ENCODE measurements around the gene WWOX.

The WWOX gene

GRCh38 chr16:79073566-79073965 is 974.1 kb downstream of the WWOX start:
- no peak for DNase-seq (ENCODE audit: low read depth)
- no peaks in the 10 kb centered on the region for H3K9me3 ChIP-seq (ENCODE audit: control insufficient read depth, low read length)
- H3K27me3 ChIP-seq (replicated peaks; ENCODE audit: control insufficient read depth, insufficient read depth, low read length), result no peaks in the 10 kb centered on the region

DNA sequence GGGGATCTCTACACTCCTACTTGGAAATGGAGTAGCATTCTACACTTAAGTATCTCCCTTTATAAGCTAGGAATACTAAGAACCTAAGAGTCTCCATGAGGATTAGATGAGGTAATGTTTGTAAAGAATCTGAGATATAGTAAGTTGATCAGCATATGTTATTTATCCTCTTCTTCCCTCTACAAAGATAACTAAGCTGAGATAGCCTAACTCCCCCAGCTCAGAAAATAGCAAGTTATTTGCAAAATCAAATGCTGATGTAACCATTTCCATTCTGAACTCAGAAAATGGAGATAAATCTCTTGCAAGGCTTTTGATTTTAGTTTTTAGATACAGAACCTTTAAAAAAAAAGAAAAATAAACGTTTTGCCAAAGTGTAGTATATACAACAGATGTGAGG is 975.1 kb downstream of the WWOX start:
- Histone ChIP-seq H3K4me1 (ENCODE audit: control insufficient read depth, insufficient read depth, low read length) (peaks cover 23% of the 10 kb centered on the region), H3K9ac (ENCODE audit: low read length) (no peak overlapping the region), H3K4me3 (ENCODE audit: low read length) (no peak overlapping the region), H3K36me3 (ENCODE audit: control insufficient read depth, insufficient read depth, low read length, severe bottlenecking) (no peaks in the 10 kb centered on the region), H3K9me3 (ENCODE audit: control insufficient read depth, low read length) (no peaks in the 10 kb centered on the region), H3K27me3 (replicated peaks; ENCODE audit: control insufficient read depth, insufficient read depth, low read length) (no peaks in the 10 kb centered on the region)
- DNase-seq (ENCODE audit: low read depth), result no peak

More at GRCh38 chr16:79073566-79073965, 974.1 kb downstream of the WWOX start:
- Histone ChIP-seq H3K4me3 (ENCODE audit: low read length) (no peak overlapping the region), H3K36me3 (ENCODE audit: control insufficient read depth, insufficient read depth, low read length, severe bottlenecking) (no peaks in the 10 kb centered on the region), H3K4me1 (ENCODE audit: control insufficient read depth, insufficient read depth, low read length) (peaks cover 26% of the 10 kb centered on the region), H3K9ac (ENCODE audit: low read length) (no peak overlapping the region)

DNA sequence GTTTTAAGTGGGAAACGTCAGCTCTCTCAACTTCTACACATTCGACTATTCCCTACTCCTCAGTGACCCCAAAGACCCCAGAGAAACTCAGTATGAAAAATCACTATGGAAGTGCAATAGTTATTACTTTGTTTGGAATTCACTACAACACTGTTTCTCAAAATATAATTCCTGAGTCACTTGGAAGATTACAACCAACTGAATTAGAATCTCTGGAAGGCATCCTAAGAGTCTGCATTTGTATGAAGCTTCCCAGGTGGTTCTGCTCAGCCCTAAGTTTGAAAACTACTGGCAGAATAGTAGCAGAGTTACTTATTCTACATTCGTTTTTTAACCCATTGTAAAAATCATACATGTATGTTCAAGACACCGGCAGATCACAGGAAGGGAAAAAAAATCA is 975.5 kb downstream of the WWOX start:
- DNase-seq (ENCODE audit: low read depth), result no peak
- H3K9me3 ChIP-seq (ENCODE audit: control insufficient read depth, low read length), result no peaks in the 10 kb centered on the region
- peaks cover 20% of the 10 kb centered on the region for H3K4me1 ChIP-seq (ENCODE audit: control insufficient read depth, insufficient read depth, low read length)
- no peaks in the 10 kb centered on the region for H3K36me3 ChIP-seq (ENCODE audit: control insufficient read depth, insufficient read depth, low read length, severe bottlenecking)
- no peak overlapping the region for H3K4me3 ChIP-seq (ENCODE audit: low read length)
- no peak overlapping the region for H3K9ac ChIP-seq (ENCODE audit: low read length)
- no peaks in the 10 kb centered on the region for H3K27me3 ChIP-seq (replicated peaks; ENCODE audit: control insufficient read depth, insufficient read depth, low read length)

DNA sequence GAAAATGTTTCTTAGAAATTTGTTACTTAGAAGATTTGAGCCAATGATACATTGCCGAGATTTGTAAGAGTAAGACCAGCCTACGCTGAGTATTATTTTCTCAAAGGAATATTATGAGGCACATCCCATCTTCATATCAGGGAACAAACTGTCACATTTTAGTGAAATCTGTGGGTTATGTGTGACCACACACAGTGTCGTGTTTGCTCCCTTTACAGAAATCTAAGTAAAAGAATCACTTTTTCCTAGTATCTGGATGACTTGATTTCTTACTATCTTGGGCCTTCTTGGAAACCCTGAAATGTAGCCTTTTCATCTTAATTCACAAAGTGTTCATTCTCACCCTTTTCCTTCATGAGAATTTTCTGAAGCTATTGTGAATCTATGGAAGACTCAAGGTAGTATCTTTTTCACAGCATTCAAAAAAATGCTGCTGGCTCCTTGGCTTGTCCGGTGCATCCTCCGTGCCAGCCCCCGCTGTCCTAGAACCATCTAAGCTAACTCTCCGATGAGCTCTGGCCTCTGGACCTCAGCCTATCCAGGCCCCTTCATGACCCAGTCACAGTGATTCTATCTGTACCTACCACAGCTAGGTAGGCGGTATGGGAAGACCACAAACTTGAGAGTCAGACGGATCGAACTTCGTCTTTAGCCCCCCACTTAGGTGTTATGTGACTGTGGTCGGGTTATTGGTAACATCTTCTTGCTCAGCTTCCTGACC is 976.8 kb downstream of the WWOX start:
- no peak for DNase-seq (ENCODE audit: low read depth)
- H3K27me3 ChIP-seq (replicated peaks; ENCODE audit: control insufficient read depth, insufficient read depth, low read length), result no peaks in the 10 kb centered on the region
- no peaks in the 10 kb centered on the region for H3K9me3 ChIP-seq (ENCODE audit: control insufficient read depth, low read length)
- H3K9ac ChIP-seq (ENCODE audit: low read length), result no peak overlapping the region
- H3K4me3 ChIP-seq (ENCODE audit: low read length), result no peak overlapping the region
- no peaks in the 10 kb centered on the region for H3K36me3 ChIP-seq (ENCODE audit: control insufficient read depth, insufficient read depth, low read length, severe bottlenecking)
- peaks cover 18% of the 10 kb centered on the region for H3K4me1 ChIP-seq (ENCODE audit: control insufficient read depth, insufficient read depth, low read length)

DNA sequence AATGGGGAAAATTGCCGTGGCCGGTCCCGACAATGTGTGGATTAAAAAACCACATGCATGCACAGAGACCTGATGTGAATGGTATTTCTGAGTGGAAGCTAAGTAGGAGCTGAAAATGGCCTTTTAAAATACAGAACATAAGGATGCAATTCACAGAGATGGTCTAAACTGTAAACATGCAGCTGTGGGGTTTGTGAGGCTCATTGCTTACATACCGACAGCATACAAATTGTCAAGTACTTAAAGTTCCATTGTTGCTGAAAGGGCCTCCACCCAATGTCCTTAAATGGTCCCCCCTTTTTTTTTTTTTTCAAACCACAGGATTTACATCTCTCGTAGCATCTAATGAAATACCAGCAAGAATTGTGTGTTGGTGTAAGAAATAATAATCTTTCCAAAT is 977.9 kb downstream of the WWOX start:
- Histone ChIP-seq H3K36me3 (ENCODE audit: control insufficient read depth, insufficient read depth, low read length, severe bottlenecking) (no peaks in the 10 kb centered on the region), H3K4me3 (ENCODE audit: low read length) (no peak overlapping the region), H3K4me1 (ENCODE audit: control insufficient read depth, insufficient read depth, low read length) (peaks cover 13% of the 10 kb centered on the region), H3K9me3 (ENCODE audit: control insufficient read depth, low read length) (no peaks in the 10 kb centered on the region), H3K27me3 (replicated peaks; ENCODE audit: control insufficient read depth, insufficient read depth, low read length) (peaks cover 2% of the 10 kb centered on the region), H3K9ac (ENCODE audit: low read length) (no peak overlapping the region)
- DNase-seq (ENCODE audit: low read depth), result no peak

DNA sequence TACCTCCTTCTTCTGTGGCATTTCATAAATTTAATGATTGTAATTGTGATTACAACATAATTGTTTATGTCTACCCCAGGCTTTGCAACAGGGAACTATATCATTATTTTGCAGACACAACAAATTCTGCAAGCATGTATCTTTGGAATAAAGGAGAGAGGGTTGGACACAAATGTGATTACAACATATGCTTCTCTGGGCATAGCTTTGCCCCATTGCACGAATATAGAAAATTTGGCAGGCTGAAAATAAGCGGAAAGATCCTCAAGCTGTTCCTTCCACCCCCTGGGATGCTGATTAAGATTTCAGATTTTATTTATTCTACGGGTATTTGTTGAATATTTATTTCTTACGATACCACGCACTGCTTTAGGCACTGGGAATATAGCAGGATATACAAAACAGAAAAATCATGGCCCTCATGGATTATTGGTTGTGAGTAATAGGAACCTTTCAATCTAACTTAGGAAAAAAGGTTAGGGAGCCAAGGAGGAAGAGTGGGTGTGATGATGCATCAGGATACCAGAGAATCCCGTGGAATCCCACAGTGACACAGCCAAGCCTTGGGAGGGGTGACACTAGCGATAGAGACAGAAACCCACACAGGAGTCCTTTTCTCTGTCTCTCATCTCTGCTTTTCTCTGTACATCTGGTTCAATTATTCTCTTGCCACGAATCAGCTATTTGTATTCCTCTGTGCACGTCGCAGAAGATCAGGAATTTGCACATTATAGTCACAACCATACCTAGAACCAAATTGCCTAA is 980.4 kb downstream of the WWOX start:
- Histone ChIP-seq H3K4me1 (ENCODE audit: control insufficient read depth, insufficient read depth, low read length) (peaks cover 12% of the 10 kb centered on the region), H3K4me3 (ENCODE audit: low read length) (no peak overlapping the region), H3K9me3 (ENCODE audit: control insufficient read depth, low read length) (no peaks in the 10 kb centered on the region), H3K27me3 (replicated peaks; ENCODE audit: control insufficient read depth, insufficient read depth, low read length) (peaks cover 4% of the 10 kb centered on the region), H3K9ac (ENCODE audit: low read length) (no peak overlapping the region), H3K36me3 (ENCODE audit: control insufficient read depth, insufficient read depth, low read length, severe bottlenecking) (no peaks in the 10 kb centered on the region)
- DNase-seq (ENCODE audit: low read depth), result no peak

DNA sequence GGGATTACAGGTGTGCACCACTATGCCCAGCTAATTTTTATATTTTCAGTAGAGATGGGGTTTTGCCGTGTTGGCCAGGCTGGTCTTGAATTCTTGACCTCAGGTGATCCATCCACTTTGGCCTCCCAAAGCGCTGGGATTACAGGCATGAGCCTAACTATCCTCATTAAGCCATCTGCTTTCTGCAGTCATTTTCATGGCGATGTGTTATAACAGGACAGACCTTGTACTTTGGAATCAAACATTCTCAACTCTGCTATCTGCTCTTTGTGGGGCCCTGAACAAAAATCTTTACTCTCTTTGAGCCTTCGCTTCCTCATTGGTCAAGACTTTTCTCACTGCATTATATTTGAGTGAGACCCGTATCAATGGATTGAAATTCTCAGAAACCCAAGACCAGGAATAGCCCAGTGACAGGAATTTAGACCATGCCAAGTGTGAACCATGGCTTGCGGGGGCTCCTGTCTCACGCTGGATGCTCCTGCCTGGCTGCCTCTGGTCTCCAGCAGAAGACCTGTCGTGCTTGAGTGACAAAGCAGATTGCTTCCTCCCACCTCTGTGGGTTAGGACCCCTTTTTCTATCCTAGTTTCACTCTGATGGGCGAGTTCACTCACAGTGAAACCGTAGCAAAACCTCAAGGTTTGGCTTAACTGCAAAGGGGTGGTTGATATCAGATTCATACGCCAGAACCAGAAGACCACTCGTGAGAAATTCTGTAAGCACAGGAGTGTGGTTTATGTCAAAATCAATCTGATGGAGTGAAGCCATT is 982.0 kb downstream of the WWOX start:
- Histone ChIP-seq H3K9ac (ENCODE audit: low read length) (no peak overlapping the region), H3K9me3 (ENCODE audit: control insufficient read depth, low read length) (no peaks in the 10 kb centered on the region), H3K36me3 (ENCODE audit: control insufficient read depth, insufficient read depth, low read length, severe bottlenecking) (no peaks in the 10 kb centered on the region), H3K27me3 (replicated peaks; ENCODE audit: control insufficient read depth, insufficient read depth, low read length) (peaks cover 4% of the 10 kb centered on the region), H3K4me1 (ENCODE audit: control insufficient read depth, insufficient read depth, low read length) (peaks cover 10% of the 10 kb centered on the region), H3K4me3 (ENCODE audit: low read length) (no peak overlapping the region)
- DNase-seq (ENCODE audit: low read depth), result no peak

DNA sequence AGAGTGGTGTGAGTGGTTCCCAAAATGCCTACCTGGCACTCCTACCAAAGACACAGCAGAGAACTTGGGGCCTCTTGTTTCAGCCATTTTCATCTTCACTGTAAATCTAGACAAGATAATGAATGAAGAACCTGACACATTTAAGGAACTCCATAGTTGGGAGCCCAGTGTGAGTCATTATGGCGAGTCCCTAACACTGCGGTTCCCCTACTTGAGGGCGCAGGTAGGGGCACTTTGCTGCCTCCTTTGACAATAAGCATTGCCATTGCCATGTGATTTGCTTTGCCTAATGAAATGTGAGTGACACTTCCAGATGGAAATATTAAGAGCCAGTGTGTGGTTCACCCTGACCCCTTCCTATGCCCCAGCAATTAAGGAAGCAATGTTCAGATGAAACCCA is 983.5 kb downstream of the WWOX start:
- H3K4me1 ChIP-seq (ENCODE audit: control insufficient read depth, insufficient read depth, low read length), result peaks cover 10% of the 10 kb centered on the region
- no peaks in the 10 kb centered on the region for H3K9me3 ChIP-seq (ENCODE audit: control insufficient read depth, low read length)
- no peak for DNase-seq (ENCODE audit: low read depth)
- H3K27me3 ChIP-seq (replicated peaks; ENCODE audit: control insufficient read depth, insufficient read depth, low read length), result peaks cover 4% of the 10 kb centered on the region
- no peaks in the 10 kb centered on the region for H3K36me3 ChIP-seq (ENCODE audit: control insufficient read depth, insufficient read depth, low read length, severe bottlenecking)
- H3K9ac ChIP-seq (ENCODE audit: low read length), result no peak overlapping the region
- H3K4me3 ChIP-seq (ENCODE audit: low read length), result no peak overlapping the region

DNA sequence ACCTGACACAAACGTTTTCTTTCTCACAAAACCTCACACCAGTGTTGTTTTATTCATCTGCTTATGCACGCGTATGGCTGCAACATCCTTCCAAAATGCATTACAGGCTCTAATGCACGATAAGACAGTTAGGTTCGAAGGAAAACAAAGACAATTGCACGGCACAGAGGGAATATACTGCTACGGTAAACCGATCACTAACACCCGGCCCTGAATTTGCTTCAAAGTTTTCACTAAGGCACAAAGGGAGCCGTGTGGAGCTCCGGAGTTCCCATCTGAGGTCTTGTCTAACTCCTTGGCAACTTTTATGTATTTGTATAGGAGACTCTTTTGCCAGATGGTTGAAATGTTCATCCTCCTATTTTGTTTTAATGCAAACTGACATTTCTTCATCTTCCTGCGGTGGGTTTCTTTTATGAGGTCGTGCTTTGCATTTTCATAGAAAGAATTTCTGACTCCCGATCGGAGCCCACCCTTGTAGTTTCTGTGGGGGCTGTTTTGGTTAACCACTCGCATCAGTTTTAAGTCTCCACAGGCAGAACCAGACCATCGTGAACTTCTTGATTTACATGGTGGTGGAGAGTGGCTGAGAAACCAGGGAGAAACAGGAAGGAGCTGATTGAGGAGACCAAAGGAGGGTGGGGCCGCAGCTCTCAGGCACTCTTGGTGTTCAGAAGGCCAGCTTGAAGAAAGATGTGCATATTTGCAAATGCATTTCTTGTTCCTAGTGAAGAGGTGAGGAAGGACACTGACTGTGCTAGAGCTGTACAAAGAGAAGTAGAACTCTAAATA is 984.2 kb downstream of the WWOX start:
- H3K36me3 ChIP-seq (ENCODE audit: control insufficient read depth, insufficient read depth, low read length, severe bottlenecking), result no peaks in the 10 kb centered on the region
- peaks cover 4% of the 10 kb centered on the region for H3K27me3 ChIP-seq (replicated peaks; ENCODE audit: control insufficient read depth, insufficient read depth, low read length)
- H3K4me3 ChIP-seq (ENCODE audit: low read length), result no peak overlapping the region
- H3K9me3 ChIP-seq (ENCODE audit: control insufficient read depth, low read length), result no peaks in the 10 kb centered on the region
- H3K9ac ChIP-seq (ENCODE audit: low read length), result no peak overlapping the region
- H3K4me1 ChIP-seq (ENCODE audit: control insufficient read depth, insufficient read depth, low read length), result peaks cover 10% of the 10 kb centered on the region
- DNase-seq (ENCODE audit: low read depth), result no peak

GRCh38 chr16:79088971-79089370 is 989.5 kb downstream of the WWOX start:
- Histone ChIP-seq H3K4me1 (ENCODE audit: control insufficient read depth, insufficient read depth, low read length) (peaks cover 6% of the 10 kb centered on the region), H3K36me3 (ENCODE audit: control insufficient read depth, insufficient read depth, low read length, severe bottlenecking) (no peaks in the 10 kb centered on the region), H3K9me3 (ENCODE audit: control insufficient read depth, low read length) (no peaks in the 10 kb centered on the region), H3K4me3 (ENCODE audit: low read length) (no peak overlapping the region), H3K9ac (ENCODE audit: low read length) (no peak overlapping the region), H3K27me3 (replicated peaks; ENCODE audit: control insufficient read depth, insufficient read depth, low read length) (no peaks in the 10 kb centered on the region)
- DNase-seq (ENCODE audit: low read depth), result no peak
